H9 (cell line): Measurements from ENCODE around the gene UGT1A6. TPM values are rescaled to one million over a fixed set of nuclear protein-coding genes. Genes with fewer than 3 reads are reported as not detected.

Source experiments
- DNase-seq: peaks from one replicate; pipeline ENCODE4 v3.0.0-alpha.2; 2017
- H2AFZ ChIP-seq: one replicate; pipeline ENCODE4 v1.6.1; 2013; ENCODE audit warnings: mild to moderate bottlenecking, low read length, control low read depth, moderate library complexity
- H2AK5ac ChIP-seq: 2 replicates; pipeline ENCODE4 v1.6.1; 2013; ENCODE audit warnings: low read length, control low read depth, mixed read lengths; ENCODE audit not compliant: insufficient read length
- H2BK120ac ChIP-seq: one replicate; pipeline ENCODE4 v1.6.1; 2013; ENCODE audit warnings: low read depth, mild to moderate bottlenecking, low read length, control low read depth, inconsistent platforms; ENCODE audit not compliant: poor library complexity, severe bottlenecking
- H2BK12ac ChIP-seq: 2 replicates; pipeline ENCODE4 v1.6.1; 2013; ENCODE audit warnings: low read length, control low read depth, mixed read lengths, low read depth; ENCODE audit not compliant: insufficient read length
- H2BK15ac ChIP-seq: 2 replicates; pipeline ENCODE4 v1.6.1; 2013; ENCODE audit warnings: low read depth, low read length, control low read depth
- H2BK20ac ChIP-seq: one replicate; pipeline ENCODE4 v1.6.1; 2013; ENCODE audit warnings: low read depth, mild to moderate bottlenecking, low read length, control low read depth, inconsistent platforms; ENCODE audit not compliant: poor library complexity, severe bottlenecking
- H2BK5ac ChIP-seq: 2 replicates; pipeline ENCODE4 v1.6.1; 2013; ENCODE audit warnings: low read length, control low read depth, mixed read lengths; ENCODE audit not compliant: insufficient read length
- H3K14ac ChIP-seq: 2 replicates; pipeline ENCODE4 v1.6.1; 2013; ENCODE audit warnings: low read length, control low read depth; ENCODE audit not compliant: insufficient read depth
- H3K18ac ChIP-seq: 2 replicates; pipeline ENCODE4 v1.6.1; 2013; ENCODE audit warnings: low read depth, mild to moderate bottlenecking, mixed read lengths, low read length, control low read depth; ENCODE audit not compliant: insufficient read length
- H3K23ac ChIP-seq: 2 replicates; pipeline ENCODE4 v1.6.1; 2013; ENCODE audit warnings: low read length, control low read depth, mixed read lengths, low read depth; ENCODE audit not compliant: insufficient read length
- H3K23me2 ChIP-seq: 2 replicates; pipeline ENCODE4 v1.6.1; 2013; ENCODE audit warnings: low read depth, mild to moderate bottlenecking, mixed read lengths, low read length, control low read depth; ENCODE audit not compliant: insufficient read length, poor library complexity, severe bottlenecking
- H3K27ac ChIP-seq: 2 replicates; pipeline ENCODE4 v1.5.1; 2013; ENCODE audit warnings: low read length, control low read depth, mixed read lengths, low read depth; ENCODE audit not compliant: insufficient read length
- H3K27me3 ChIP-seq: 2 replicates; pipeline ENCODE4 v1.6.1; 2013; ENCODE audit warnings: low read length, control low read depth, inconsistent platforms; ENCODE audit not compliant: insufficient read depth
- H3K4ac ChIP-seq: 2 replicates; pipeline ENCODE4 v1.6.1; 2013; ENCODE audit warnings: low read depth, mild to moderate bottlenecking, control low read depth, inconsistent platforms, low read length, moderate library complexity
- H3K4me1 ChIP-seq: 2 replicates; pipeline ENCODE4 v1.6.1; 2013; ENCODE audit warnings: low read length, control low read depth, inconsistent platforms; ENCODE audit not compliant: insufficient read depth
- H3K4me2 ChIP-seq: 2 replicates; pipeline ENCODE4 v1.6.1; 2013; ENCODE audit warnings: low read length, control low read depth, mixed read lengths; ENCODE audit not compliant: insufficient read length, insufficient read depth
- H3K56ac ChIP-seq: 2 replicates; pipeline ENCODE4 v1.6.1; 2013; ENCODE audit warnings: low read depth, mild to moderate bottlenecking, mixed read lengths, low read length, control low read depth; ENCODE audit not compliant: insufficient read length
- H3K79me1 ChIP-seq: 2 replicates; pipeline ENCODE4 v1.6.1; 2013; ENCODE audit warnings: low read depth, mild to moderate bottlenecking, moderate library complexity, low read length, control low read depth, inconsistent platforms; ENCODE audit not compliant: insufficient read depth, poor library complexity, severe bottlenecking
- H3K79me2 ChIP-seq: 2 replicates; pipeline ENCODE4 v1.6.1; 2013; ENCODE audit warnings: low read length, control low read depth, inconsistent platforms; ENCODE audit not compliant: insufficient read depth
- H3K9ac ChIP-seq: 2 replicates; pipeline ENCODE4 v1.6.1; 2013; ENCODE audit warnings: low read length, control low read depth, mixed read lengths; ENCODE audit not compliant: insufficient read length; ENCODE audit errors: extremely low read depth
- H3K9me3 ChIP-seq: one replicate; pipeline ENCODE4 v1.6.1; 2013; ENCODE audit warnings: low read depth, low read length, inconsistent platforms; ENCODE audit not compliant: control insufficient read depth
- H3T11ph ChIP-seq: one replicate; pipeline ENCODE4 v1.6.1; 2013; ENCODE audit warnings: mild to moderate bottlenecking, low read length, control low read depth, inconsistent platforms
- H4K20me1 ChIP-seq: one replicate; pipeline ENCODE4 v1.6.1; 2013; ENCODE audit not compliant: control insufficient read depth, insufficient read length, insufficient read depth
- H4K5ac ChIP-seq: 2 replicates; pipeline ENCODE4 v1.6.1; 2013; ENCODE audit warnings: low read depth, mild to moderate bottlenecking, mixed read lengths, low read length, control low read depth; ENCODE audit not compliant: insufficient read length
- H4K8ac ChIP-seq: replicated peaks from 2 replicates; pipeline ENCODE4 v1.6.1; 2013; ENCODE audit warnings: low read length, control low read depth, mixed read lengths, low read depth; ENCODE audit not compliant: insufficient read length
- H4K91ac ChIP-seq: 2 replicates; pipeline ENCODE4 v1.6.1; 2013; ENCODE audit warnings: low read depth, mild to moderate bottlenecking, moderate library complexity, mixed read lengths, low read length, control low read depth; ENCODE audit not compliant: insufficient read length
- H3K27ac Mint-ChIP-seq, 3 experiments: 2 replicates in 2 of 3; 3 replicates in 1 of 3; pipeline ENCODE4 v1.8.0; 2020 to 2021; ENCODE audit warnings: mixed read lengths in 3 of 3, mild to moderate bottlenecking in 1 of 3, moderate library complexity in 1 of 3
- H3K27me3 Mint-ChIP-seq: 2 replicates; pipeline ENCODE4 v1.8.0; 2021; ENCODE audit warnings: low read depth, mild to moderate bottlenecking, moderate library complexity, mixed read lengths
- H3K36me3 Mint-ChIP-seq, 3 experiments: 2 replicates in 2 of 3; 3 replicates in 1 of 3; pipeline ENCODE4 v1.8.0; 2020 to 2021; ENCODE audit warnings: low read depth in 3 of 3, mixed read lengths in 3 of 3; ENCODE audit not compliant: insufficient read depth in 1 of 3
- H3K4me1 Mint-ChIP-seq, 2 experiments: 2 replicates each; pipeline ENCODE4 v1.8.0; 2020; ENCODE audit warnings: mixed read lengths in 2 of 2
- H3K4me3 Mint-ChIP-seq, 2 experiments: 2 replicates in 1 of 2; 3 replicates in 1 of 2; pipeline ENCODE4 v1.8.0; 2020 to 2021; ENCODE audit warnings: mild to moderate bottlenecking in 2 of 2, mixed read lengths in 2 of 2, moderate library complexity in 1 of 2
- H3K9me3 Mint-ChIP-seq, 2 experiments: 2 replicates in 1 of 2; 3 replicates in 1 of 2; pipeline ENCODE4 v1.8.0; 2020; ENCODE audit warnings: mild to moderate bottlenecking in 2 of 2, mixed read lengths in 2 of 2, moderate library complexity in 1 of 2
- WGBS: extraction: QIAGEN DNeasy Blood & Tissue Kit; methylation state at CpG from one replicate; pipeline ENCODE4 v1.1.7; 2013; ENCODE audit warnings: missing lambda C conversion rate, low lambda C conversion rate, mixed read lengths; ENCODE audit not compliant: insufficient read length; ENCODE audit errors: extremely low coverage; 5-methylcytosine and 5-hydroxymethylcytosine counted together
- total RNA-seq: library from RNA; stranded (reverse); gene quantifications from 2 replicates; pipeline ENCODE4 v1.2.1, GENCODE V29; 2021
- TF ChIP-seq, protein P1 (sequence below): fragments of 200-600 bp; sonication (generic); conservative IDR thresholded peaks from 3 replicates; pipeline ENCODE4 v1.8.0; 2021; ENCODE audit warnings: antibody characterized with exemption, mild to moderate bottlenecking

Gene UGT1A6
- total RNA-seq, 1 experiment from 2014 or later = not detected

DNA sequence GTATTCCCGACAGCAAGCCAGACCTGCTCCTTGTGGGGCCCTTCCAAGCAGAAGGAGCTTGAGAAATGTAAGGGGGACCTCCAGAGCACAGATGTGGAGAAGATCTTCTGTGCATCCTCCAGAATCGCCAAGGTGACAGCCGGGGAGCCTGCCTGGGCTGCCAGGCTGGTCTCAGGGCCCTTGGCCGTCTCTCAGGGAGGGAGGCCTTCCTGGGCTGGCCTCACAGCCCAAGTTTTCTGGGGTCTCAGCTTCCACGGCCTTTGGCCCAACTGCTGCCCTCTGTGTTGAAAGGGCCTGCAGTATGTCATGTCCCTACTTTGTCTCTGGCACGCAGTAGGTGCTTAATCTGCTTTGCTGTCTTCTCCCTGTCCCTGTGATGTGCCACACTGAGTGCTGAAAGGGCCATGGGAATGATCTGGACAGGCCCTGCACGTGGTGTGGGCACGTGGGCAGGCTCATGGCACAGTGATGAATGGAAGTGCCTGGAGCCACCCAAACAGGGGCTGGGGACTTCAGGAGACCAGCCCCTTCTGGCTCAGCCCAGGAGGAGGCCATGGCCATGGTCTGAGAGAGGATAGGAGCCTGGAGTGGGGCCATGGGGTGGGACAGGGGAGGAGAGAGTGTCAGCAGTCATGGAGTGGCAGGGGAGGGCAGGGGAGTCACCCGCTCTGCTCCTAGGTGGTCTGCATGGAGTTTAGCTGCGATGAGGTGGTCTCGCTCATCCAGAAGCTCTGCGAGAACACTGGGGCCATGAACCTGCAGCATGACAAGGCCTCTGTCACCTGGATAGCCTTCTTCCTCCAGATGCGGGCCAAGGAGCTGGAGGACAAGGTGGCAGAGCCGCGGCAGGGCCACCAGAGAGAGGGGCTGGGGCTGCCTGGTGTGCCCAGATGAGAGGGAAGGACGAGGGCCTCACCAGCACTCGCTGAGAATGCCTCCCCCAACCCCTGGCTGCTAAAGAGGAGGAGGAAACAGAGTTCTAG is 126.2 kb downstream of the UGT1A6 start:
- H3K27me3 Mint-ChIP-seq = peaks cover 1% of the 10 kb centered on the region; the same call in 1 of the 2 replicates

More for the DNA sequence above, 126.2 kb downstream of the UGT1A6 start:
- Histone ChIP-seq H2BK5ac (no peak overlapping the region), H3K56ac (no peak overlapping the region), H3K4ac (no peak overlapping the region), H3K79me1 (no peaks in the 10 kb centered on the region), H2BK15ac (no peak overlapping the region), H4K20me1 (no peaks in the 10 kb centered on the region), H3T11ph (no peak overlapping the region), H3K23ac (no peak overlapping the region), H3K27me3 (no peaks in the 10 kb centered on the region), H3K79me2 (no peaks in the 10 kb centered on the region), H2BK20ac (no peak overlapping the region), H4K8ac (no peak overlapping the region), H3K9me3 (no peaks in the 10 kb centered on the region), H3K18ac (no peak overlapping the region), H3K14ac (no peak overlapping the region; the same call in 1 of the 2 replicates), H2AFZ (no peak overlapping the region), H3K23me2 (no peaks in the 10 kb centered on the region), H2BK12ac (no peak overlapping the region), H4K91ac (no peak overlapping the region), H3K9ac (no peak overlapping the region), H2AK5ac (no peak overlapping the region), H2BK120ac (no peak overlapping the region), H3K4me2 (no peak overlapping the region), H4K5ac (no peak overlapping the region), H3K4me1 (no peaks in the 10 kb centered on the region), H3K27ac (no peak overlapping the region)
- no peak overlapping the region for H3K4me3 Mint-ChIP-seq
- no peaks in the 10 kb centered on the region for H3K36me3 Mint-ChIP-seq
- WGBS = no CpG with 5 or more reads among the region's 17 CpGs
- H3K27ac Mint-ChIP-seq = no peak overlapping the region
- DNase-seq = no peak
- TF ChIP-seq, protein P1, sequence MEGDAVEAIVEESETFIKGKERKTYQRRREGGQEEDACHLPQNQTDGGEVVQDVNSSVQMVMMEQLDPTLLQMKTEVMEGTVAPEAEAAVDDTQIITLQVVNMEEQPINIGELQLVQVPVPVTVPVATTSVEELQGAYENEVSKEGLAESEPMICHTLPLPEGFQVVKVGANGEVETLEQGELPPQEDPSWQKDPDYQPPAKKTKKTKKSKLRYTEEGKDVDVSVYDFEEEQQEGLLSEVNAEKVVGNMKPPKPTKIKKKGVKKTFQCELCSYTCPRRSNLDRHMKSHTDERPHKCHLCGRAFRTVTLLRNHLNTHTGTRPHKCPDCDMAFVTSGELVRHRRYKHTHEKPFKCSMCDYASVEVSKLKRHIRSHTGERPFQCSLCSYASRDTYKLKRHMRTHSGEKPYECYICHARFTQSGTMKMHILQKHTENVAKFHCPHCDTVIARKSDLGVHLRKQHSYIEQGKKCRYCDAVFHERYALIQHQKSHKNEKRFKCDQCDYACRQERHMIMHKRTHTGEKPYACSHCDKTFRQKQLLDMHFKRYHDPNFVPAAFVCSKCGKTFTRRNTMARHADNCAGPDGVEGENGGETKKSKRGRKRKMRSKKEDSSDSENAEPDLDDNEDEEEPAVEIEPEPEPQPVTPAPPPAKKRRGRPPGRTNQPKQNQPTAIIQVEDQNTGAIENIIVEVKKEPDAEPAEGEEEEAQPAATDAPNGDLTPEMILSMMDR = no peak
- H3K4me1 Mint-ChIP-seq = no peaks in the 10 kb centered on the region
- H3K9me3 Mint-ChIP-seq = no peaks in the 10 kb centered on the region; a peak in 1 of 5 replicates
